ENCODE results near the gene SH2D1B.

- TF ChIP-seq CTCF (IDR thresholded peaks at IDR 0.05) = no peak
- no peak for TF ChIP-seq POLR2A (IDR thresholded peaks at IDR 0.05)
Observed at GRCh38 chr1:162385702-162386101, 26.2 kb downstream of the SH2D1B start.
